Nephron progenitor cell (in vitro differentiated cells): ENCODE measurements around the gene ZC3H13.

ENCODE experiments used
- DNase-seq: peaks from one replicate; pipeline ENCODE4 v3.0.0; 2021
- H3K27ac Mint-ChIP-seq: 2 replicates; pipeline ENCODE4 v1.8.0; 2021; ENCODE audit warnings: mild to moderate bottlenecking, moderate library complexity, mixed read lengths
- H3K27me3 Mint-ChIP-seq: 2 replicates; pipeline ENCODE4 v1.8.0; 2021; ENCODE audit warnings: mild to moderate bottlenecking, low read depth, mixed read lengths; ENCODE audit not compliant: poor library complexity
- H3K36me3 Mint-ChIP-seq: 2 replicates; pipeline ENCODE4 v1.8.0; 2021; ENCODE audit warnings: low read depth, mixed read lengths
- H3K4me1 Mint-ChIP-seq: 2 replicates; pipeline ENCODE4 v1.8.0; 2021; ENCODE audit warnings: mixed read lengths
- H3K4me3 Mint-ChIP-seq: 2 replicates; pipeline ENCODE4 v1.8.0; 2021; ENCODE audit warnings: mild to moderate bottlenecking, moderate library complexity, mixed read lengths
- H3K9me3 Mint-ChIP-seq: 2 replicates; pipeline ENCODE4 v1.8.0; 2021; ENCODE audit warnings: mild to moderate bottlenecking, moderate library complexity, mixed read lengths
- CTCF ChIP-seq: fragments of 200-600 bp; sonication (generic); IDR thresholded peaks from 2 replicates; pipeline ENCODE4 v1.5.0; 2021; ENCODE audit warnings: antibody characterized with exemption

The ZC3H13 gene

GRCh38 chr13:46059405-46059804, 6.9 kb upstream of the ZC3H13 start:
- H3K27ac Mint-ChIP-seq = no peak overlapping the region
- peaks cover 9% of the 10 kb centered on the region for H3K27me3 Mint-ChIP-seq
- no peaks in the 10 kb centered on the region for H3K9me3 Mint-ChIP-seq
- H3K4me1 Mint-ChIP-seq = no peaks in the 10 kb centered on the region
- no peak overlapping the region for H3K4me3 Mint-ChIP-seq
- no peak for DNase-seq
- TF ChIP-seq CTCF = no peak
- no peaks in the 10 kb centered on the region for H3K36me3 Mint-ChIP-seq

GRCh38 chr13:46058268-46058667, 5.7 kb upstream of the ZC3H13 start:
- DNase-seq = no peak

GRCh38 chr13:46057256-46058015, 4.9 kb upstream of the ZC3H13 start:
- Mint-ChIP-seq H3K4me3 (no peak overlapping the region), H3K27me3 (peaks cover 9% of the 10 kb centered on the region), H3K27ac (no peak overlapping the region), H3K9me3 (no peaks in the 10 kb centered on the region), H3K36me3 (no peaks in the 10 kb centered on the region), H3K4me1 (peaks cover 18% of the 10 kb centered on the region)
- no peak for DNase-seq
- no peak for TF ChIP-seq CTCF

More at GRCh38 chr13:46058268-46058667, 5.7 kb upstream of the ZC3H13 start:
- H3K36me3 Mint-ChIP-seq = no peaks in the 10 kb centered on the region
- no peaks in the 10 kb centered on the region for H3K9me3 Mint-ChIP-seq
- peaks cover 11% of the 10 kb centered on the region for H3K4me1 Mint-ChIP-seq
- no peak overlapping the region for H3K4me3 Mint-ChIP-seq
- H3K27me3 Mint-ChIP-seq = peaks cover 9% of the 10 kb centered on the region
- no peak overlapping the region for H3K27ac Mint-ChIP-seq
- TF ChIP-seq CTCF = no peak

- H3K4me1 Mint-ChIP-seq = peaks cover 45% of the 10 kb centered on the region
- no peaks in the 10 kb centered on the region for H3K9me3 Mint-ChIP-seq
- H3K27me3 Mint-ChIP-seq = peaks cover 9% of the 10 kb centered on the region
- H3K4me3 Mint-ChIP-seq = peak overlapping the region; percentile 95
- peak overlapping the region; percentile 99 for H3K27ac Mint-ChIP-seq
- peaks cover 4% of the 10 kb centered on the region for H3K36me3 Mint-ChIP-seq
- TF ChIP-seq CTCF = no peak
- no peak for DNase-seq
Observed at GRCh38 chr13:46053162-46054012, 841 bp upstream of the ZC3H13 start.

GRCh38 chr13:46051968-46052318, 603 bp downstream of the ZC3H13 start:
- no peak for DNase-seq
- peak overlapping the region; percentile 95 for H3K4me3 Mint-ChIP-seq
- H3K36me3 Mint-ChIP-seq = peaks cover 9% of the 10 kb centered on the region
- H3K9me3 Mint-ChIP-seq = no peaks in the 10 kb centered on the region
- peak overlapping the region; percentile 99 for H3K27ac Mint-ChIP-seq
- no peak for TF ChIP-seq CTCF
- H3K4me1 Mint-ChIP-seq = peaks cover 45% of the 10 kb centered on the region
- H3K27me3 Mint-ChIP-seq = peaks cover 9% of the 10 kb centered on the region
